ENCODE measurements around the gene SPINT2. TPM values are rescaled to one million over a fixed set of nuclear protein-coding genes. Genes with fewer than 3 reads are reported as not detected.
"Not testable (repeated sequence)": the region's sequence is repeated elsewhere in the genome, so short reads cannot be mapped to it uniquely, and the experiment has no call there.

SPINT2 gene
- total RNA-seq, 4 donors from 2014 or later, result 14.3 to 30.6 (median 24.0) TPM

DNA sequence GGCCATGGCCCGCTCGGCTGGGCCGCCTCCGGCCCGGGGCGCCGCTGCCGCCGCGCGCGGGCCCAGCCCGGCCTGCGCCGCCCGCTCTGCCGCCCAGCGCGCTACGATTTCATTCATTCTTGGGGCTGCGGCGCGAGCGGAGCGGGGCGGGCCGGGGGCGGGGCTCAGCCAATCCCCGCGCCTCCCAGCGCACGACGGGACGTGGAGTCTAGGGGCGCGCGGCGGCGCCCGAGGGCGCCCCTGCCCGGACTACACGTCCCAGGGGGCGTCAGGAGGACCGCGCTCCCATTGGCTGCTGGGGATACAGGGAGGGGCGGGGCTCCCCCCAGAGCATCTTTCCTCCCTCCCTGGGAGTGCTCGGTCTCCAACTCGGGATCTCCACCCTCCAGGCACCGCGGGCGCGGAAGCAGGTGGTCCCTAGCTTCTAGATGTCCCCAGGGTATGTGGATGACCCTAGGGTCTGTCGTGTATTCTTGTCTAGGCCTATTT, 34.7 kb upstream of the SPINT2 start:
- DNase-seq (ENCODE audit: low spot score), result no peak
- peak; percentile 47 for ATAC-seq (ENCODE audit: low FRiP score)
- no peak for TF ChIP-seq CTCF (IDR thresholded peaks at IDR 0.05)

GRCh38 chr19:38230506-38231133, 33.8 kb upstream of the SPINT2 start:
- not testable (repeated sequence) for DNase-seq (ENCODE audit: low spot score)

GRCh38 chr19:38231918-38232317, 32.5 kb upstream of the SPINT2 start:
- ATAC-seq (ENCODE audit: low FRiP score) (no peak), DNase-seq (ENCODE audit: low spot score) (no peak)
- no peak for TF ChIP-seq CTCF (IDR thresholded peaks at IDR 0.05)

More at GRCh38 chr19:38230506-38231133, 33.8 kb upstream of the SPINT2 start:
- not testable (repeated sequence) for ATAC-seq (ENCODE audit: low FRiP score)

DNA sequence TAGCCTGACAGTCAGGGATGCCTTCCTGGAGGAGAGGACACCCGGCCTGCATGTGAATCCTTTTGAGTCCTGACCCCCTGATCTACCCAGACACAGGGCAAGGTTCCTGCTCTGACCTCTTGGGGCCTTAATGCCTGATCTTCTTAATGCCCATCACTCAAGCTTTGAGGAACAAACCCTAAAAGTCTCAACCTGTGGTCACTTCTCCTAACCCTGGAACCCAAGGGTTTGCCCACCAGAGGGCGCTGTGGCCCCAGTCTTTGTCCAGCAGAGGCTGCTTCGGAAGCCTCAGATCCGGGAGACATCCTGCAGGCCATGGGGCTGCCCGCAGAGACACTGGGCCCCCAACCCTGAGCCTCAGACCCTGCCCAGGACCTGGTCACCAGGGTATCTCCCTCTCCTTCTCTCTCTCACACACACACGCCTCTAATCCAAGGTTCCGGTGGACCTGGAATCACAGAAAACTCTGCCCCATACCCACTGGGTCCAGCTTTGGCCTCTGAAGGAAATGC, 30.6 kb upstream of the SPINT2 start:
- peak; percentile 41 for ATAC-seq (ENCODE audit: low FRiP score)
- DNase-seq (ENCODE audit: low spot score), result peak; percentile 87
- TF ChIP-seq CTCF (IDR thresholded peaks at IDR 0.05), result peak in 1 of 3 donors; percentile 55

DNA sequence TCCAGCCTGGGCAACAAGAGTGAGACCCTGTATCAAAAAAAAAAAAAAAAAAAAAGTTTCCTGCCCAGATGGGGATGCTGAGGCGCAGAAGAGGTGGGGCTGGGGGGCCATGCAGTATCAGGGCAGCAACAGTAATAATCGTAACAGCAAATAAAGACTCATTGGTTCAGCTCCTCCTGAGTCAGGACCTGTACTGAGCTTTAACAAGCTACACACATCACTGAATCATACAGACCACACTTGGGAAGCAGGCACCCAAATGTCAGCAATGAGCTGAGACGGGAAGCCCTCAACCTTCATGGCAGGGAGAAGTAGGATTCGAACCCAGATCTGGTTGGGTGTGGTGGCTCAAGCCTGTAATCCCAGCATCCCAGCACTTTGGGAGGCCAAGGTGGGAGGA, 29.8 kb upstream of the SPINT2 start:
- DNase-seq (ENCODE audit: low spot score) (no peak), ATAC-seq (ENCODE audit: low FRiP score) (no peak)
- no peak for TF ChIP-seq CTCF (IDR thresholded peaks at IDR 0.05)

DNA sequence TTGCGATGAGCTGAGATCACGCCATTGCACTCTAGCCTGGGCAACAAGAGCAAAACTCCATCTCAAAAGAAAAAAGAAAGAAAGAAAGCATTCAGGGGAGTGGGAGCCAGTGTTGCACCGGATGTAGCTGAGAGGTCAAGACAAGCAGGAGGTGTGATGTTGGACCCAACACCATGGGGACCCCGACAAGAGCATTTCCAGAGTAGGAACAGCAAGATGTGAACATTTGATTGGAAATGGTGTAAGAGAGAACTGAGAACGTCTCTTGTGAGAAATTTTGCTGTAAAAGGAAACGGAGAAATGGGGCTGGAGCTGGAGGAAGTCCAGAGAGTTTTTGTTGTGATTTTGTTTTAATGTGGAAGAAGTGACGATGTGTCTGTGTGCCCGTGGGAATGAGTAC, 24.6 kb upstream of the SPINT2 start:
- ATAC-seq (ENCODE audit: low FRiP score) (no peak), DNase-seq (ENCODE audit: low spot score) (no peak)
- TF ChIP-seq CTCF (IDR thresholded peaks at IDR 0.05), result no peak

DNA sequence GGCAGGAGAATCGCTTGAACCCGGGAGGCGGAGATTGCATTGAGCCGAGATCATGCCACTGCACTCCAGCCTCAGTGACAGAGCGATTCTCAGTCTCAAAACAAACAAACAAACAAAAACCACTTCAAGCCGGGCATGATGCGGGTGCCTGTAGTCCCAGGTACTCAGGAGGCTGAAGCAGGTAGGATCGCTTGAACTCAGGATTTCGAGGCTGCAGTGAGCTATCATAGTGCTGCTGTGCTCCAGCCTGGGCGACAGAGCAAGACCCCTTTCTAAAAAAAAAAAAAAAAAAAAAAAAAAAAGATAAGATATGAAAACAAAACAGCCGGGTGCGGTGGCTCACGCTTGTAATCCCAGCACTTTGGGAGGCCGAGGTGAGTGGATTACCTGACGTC, 21.1 kb upstream of the SPINT2 start:
- no peak for ATAC-seq (ENCODE audit: low FRiP score)

More for the DNA sequence above, 21.1 kb upstream of the SPINT2 start:
- no peak for DNase-seq (ENCODE audit: low spot score)
- TF ChIP-seq CTCF (IDR thresholded peaks at IDR 0.05), result no peak

Measured in omental fat pad (tissue), 4 donors.